CD14-positive monocyte (primary cell): Measurements from ENCODE around the gene CAMK1G. TPM values are rescaled to one million over a fixed set of nuclear protein-coding genes. Genes with fewer than 3 reads are reported as not detected.

Source experiments
- DNase-seq, 3 donors: peaks; one replicate each; pipeline ENCODE4 v3.0.0-alpha.2; 2011 to 2022
- H2AFZ ChIP-seq: 2 replicates; pipeline ENCODE4 v1.6.0; 2012; ENCODE audit warnings: mild to moderate bottlenecking, low read depth, low read length, inconsistent platforms; ENCODE audit not compliant: insufficient read depth, poor library complexity, severe bottlenecking
- H3K27ac ChIP-seq, 2 donors: 1 replicate in 1 of 2; 2 replicates in 1 of 2; pipeline ENCODE4 v1.5.1; 2012 to 2013; ENCODE audit warnings: low read length in 2 of 2, control low read depth in 1 of 2, inconsistent platforms in 1 of 2, low read depth in 1 of 2, mild to moderate bottlenecking in 1 of 2
- H3K27me3 ChIP-seq, 2 donors: one replicate each; pipeline versions ENCODE4 v1.6.0 to v1.6.1; 2011 to 2013; ENCODE audit warnings: low read length in 2 of 2; ENCODE audit not compliant: control insufficient read depth in 2 of 2, insufficient read depth in 2 of 2
- H3K36me3 ChIP-seq, 2 donors: replicated peaks in 1 of 2; 1 replicate in 1 of 2; 2 replicates in 1 of 2; pipeline versions ENCODE4 v1.5.1 to v1.6.1; 2012 to 2013; ENCODE audit warnings: low read length in 2 of 2, control low read depth in 1 of 2, inconsistent platforms in 1 of 2, mild to moderate bottlenecking in 1 of 2; ENCODE audit not compliant: insufficient read depth in 2 of 2, control insufficient read depth in 1 of 2
- H3K4me1 ChIP-seq, 2 donors: 1 replicate in 1 of 2; 2 replicates in 1 of 2; pipeline versions ENCODE4 v1.5.1 to v1.6.1; 2012 to 2013; ENCODE audit warnings: low read length in 2 of 2, control low read depth in 1 of 2, inconsistent platforms in 1 of 2, mild to moderate bottlenecking in 1 of 2, moderate library complexity in 1 of 2; ENCODE audit not compliant: insufficient read depth in 2 of 2, control insufficient read depth in 1 of 2
- H3K4me2 ChIP-seq: replicated peaks from 2 replicates; pipeline ENCODE3; 2012; ENCODE audit warnings: low read length, moderate library complexity, mild to moderate bottlenecking; ENCODE audit not compliant: poor library complexity, severe bottlenecking; ENCODE audit errors: extremely low read depth
- H3K4me3 ChIP-seq, 3 experiments: fragments of 200-600 bp in 1 of 3; sonication (generic) in 1 of 3; replicated peaks in 1 of 3; 1 replicate in 2 of 3; 2 replicates in 1 of 3; pipeline ENCODE4 v1.5.1; 2011 to 2013; ENCODE audit warnings: low read length in 3 of 3, mild to moderate bottlenecking in 3 of 3, control low read depth in 2 of 3, low read depth in 2 of 3, inconsistent platforms in 1 of 3, moderate library complexity in 1 of 3
- H3K79me2 ChIP-seq: 2 replicates; pipeline ENCODE4 v1.6.0; 2012; ENCODE audit warnings: mild to moderate bottlenecking, control low read depth, inconsistent platforms, low read length, moderate library complexity; ENCODE audit not compliant: insufficient read depth
- H3K9ac ChIP-seq: 2 replicates; pipeline ENCODE4 v1.6.0; 2017; ENCODE audit warnings: low read length, mild to moderate bottlenecking; ENCODE audit not compliant: insufficient read depth, poor library complexity, severe bottlenecking
- H3K9me3 ChIP-seq, 2 donors: replicated peaks in 1 of 2; 1 replicate in 1 of 2; 2 replicates in 1 of 2; pipeline versions ENCODE4 v1.5.1 to v1.6.1; 2012 to 2013; ENCODE audit warnings: low read length in 2 of 2, control low read depth in 1 of 2; ENCODE audit not compliant: control insufficient read depth in 1 of 2, insufficient read depth in 1 of 2
- H4K20me1 ChIP-seq: 2 replicates; pipeline ENCODE4 v1.6.0; 2012; ENCODE audit warnings: mild to moderate bottlenecking, low read length, control low read depth, moderate library complexity; ENCODE audit not compliant: insufficient read depth
- H3K27ac Mint-ChIP-seq, 7 donors: one replicate each; pipeline ENCODE4 v1.8.0; 2020; ENCODE audit warnings: mild to moderate bottlenecking in 7 of 7, mixed read lengths in 7 of 7, moderate library complexity in 6 of 7, inconsistent platforms in 2 of 7
- H3K27me3 Mint-ChIP-seq, 3 donors: one replicate each; pipeline ENCODE4 v1.8.0; 2021 to 2022; ENCODE audit warnings: low read depth in 3 of 3, mild to moderate bottlenecking in 3 of 3, mixed read lengths in 3 of 3, moderate library complexity in 3 of 3, inconsistent platforms in 1 of 3
- H3K36me3 Mint-ChIP-seq, 2 donors: one replicate each; pipeline ENCODE4 v1.8.0; 2020; ENCODE audit warnings: mixed read lengths in 2 of 2, inconsistent platforms in 1 of 2, mild to moderate bottlenecking in 1 of 2
- H3K4me1 Mint-ChIP-seq: one replicate; pipeline ENCODE4 v1.8.0; 2020; ENCODE audit warnings: mild to moderate bottlenecking, mixed read lengths
- H3K4me3 Mint-ChIP-seq, 2 donors: one replicate each; pipeline ENCODE4 v1.8.0; 2020; ENCODE audit warnings: mild to moderate bottlenecking in 2 of 2, mixed read lengths in 2 of 2, moderate library complexity in 1 of 2
- H3K9me3 Mint-ChIP-seq, 7 donors: one replicate each; pipeline ENCODE4 v1.8.0; 2020 to 2022; ENCODE audit warnings: mixed read lengths in 7 of 7, mild to moderate bottlenecking in 6 of 7, moderate library complexity in 6 of 7, inconsistent platforms in 2 of 7
- WGBS: methylation state at CpG from one replicate; pipeline ENCODE4 v1.1.5; 2013; ENCODE audit warnings: missing lambda C conversion rate; ENCODE audit not compliant: insufficient coverage; 5-methylcytosine and 5-hydroxymethylcytosine counted together
- intact Hi-C, 2 donors: fragments of 100-400 bp; cut with micrococcal nuclease; formaldehyde crosslinking; loops; one replicate each; pipeline versions ENCODE4 v1.15.0 to v1.15.1; 2023
- polyA plus RNA-seq, 3 donors: library from polyadenylated mRNA; depleted of rRNA in 1 of 3; unstranded in 2 of 3; stranded (reverse) in 1 of 3; fragments of 300-500 nt in 2 of 3; fragments of >200 nt in 1 of 3; fragmentation: Illumina TruSeq in 2 of 3; gene quantifications; 1 replicate in 2 of 3; 2 replicates in 1 of 3; pipeline ENCODE4 v1.2.3, GENCODE V29; 2012 to 2021
- TF ChIP-seq, protein P1 (sequence below): fragments of 200-600 bp; IDR thresholded peaks from one replicate; pipeline ENCODE4 v1.8.0; 2022; ENCODE audit warnings: antibody characterized with exemption, mild to moderate bottlenecking

Gene CAMK1G
- polyA plus RNA-seq, 3 donors, result not detected

GRCh38 chr1:209580577-209580976 is 2.9 kb upstream of the CAMK1G start:
- WGBS, result no CpG with 5 or more reads among the region's 2 CpGs
- no peak overlapping the region for H3K27ac ChIP-seq
- H3K27ac Mint-ChIP-seq, result no peak overlapping the region
- intact Hi-C loops, result no loop called here
- no peaks in the 10 kb centered on the region for H3K36me3 Mint-ChIP-seq
- no peak overlapping the region for H3K9ac ChIP-seq
- no peaks in the 10 kb centered on the region for H3K9me3 Mint-ChIP-seq
- no peak overlapping the region for H3K4me3 Mint-ChIP-seq
- peaks cover 1% of the 10 kb centered on the region for H3K4me1 Mint-ChIP-seq
- no peaks in the 10 kb centered on the region for H3K79me2 ChIP-seq
- H2AFZ ChIP-seq, result no peak overlapping the region
- H3K9me3 ChIP-seq, result no peaks in the 10 kb centered on the region
- H4K20me1 ChIP-seq, result no peaks in the 10 kb centered on the region
- TF ChIP-seq, protein P1, sequence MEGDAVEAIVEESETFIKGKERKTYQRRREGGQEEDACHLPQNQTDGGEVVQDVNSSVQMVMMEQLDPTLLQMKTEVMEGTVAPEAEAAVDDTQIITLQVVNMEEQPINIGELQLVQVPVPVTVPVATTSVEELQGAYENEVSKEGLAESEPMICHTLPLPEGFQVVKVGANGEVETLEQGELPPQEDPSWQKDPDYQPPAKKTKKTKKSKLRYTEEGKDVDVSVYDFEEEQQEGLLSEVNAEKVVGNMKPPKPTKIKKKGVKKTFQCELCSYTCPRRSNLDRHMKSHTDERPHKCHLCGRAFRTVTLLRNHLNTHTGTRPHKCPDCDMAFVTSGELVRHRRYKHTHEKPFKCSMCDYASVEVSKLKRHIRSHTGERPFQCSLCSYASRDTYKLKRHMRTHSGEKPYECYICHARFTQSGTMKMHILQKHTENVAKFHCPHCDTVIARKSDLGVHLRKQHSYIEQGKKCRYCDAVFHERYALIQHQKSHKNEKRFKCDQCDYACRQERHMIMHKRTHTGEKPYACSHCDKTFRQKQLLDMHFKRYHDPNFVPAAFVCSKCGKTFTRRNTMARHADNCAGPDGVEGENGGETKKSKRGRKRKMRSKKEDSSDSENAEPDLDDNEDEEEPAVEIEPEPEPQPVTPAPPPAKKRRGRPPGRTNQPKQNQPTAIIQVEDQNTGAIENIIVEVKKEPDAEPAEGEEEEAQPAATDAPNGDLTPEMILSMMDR, result no peak
- no peak overlapping the region for H3K4me2 ChIP-seq
- H3K27me3 Mint-ChIP-seq, result peaks cover 2 to 14% (median 4%) of the 10 kb centered on the region in 3 donors
- H3K4me3 ChIP-seq, result no peak overlapping the region
- H3K36me3 ChIP-seq, result no peaks in the 10 kb centered on the region
- DNase-seq, result no peak
- H3K4me1 ChIP-seq, result no peaks in the 10 kb centered on the region
- H3K27me3 ChIP-seq, result peaks cover 32 to 46% of the 10 kb centered on the region in 2 donors

GRCh38 chr1:209584231-209584672 is 738 bp downstream of the CAMK1G start:
- Histone ChIP-seq H3K27me3 (peaks cover 39 to 51% of the 10 kb centered on the region in 2 donors), H3K9ac (no peak overlapping the region)
- peaks cover 3 to 19% (median 6%) of the 10 kb centered on the region in 3 donors for H3K27me3 Mint-ChIP-seq

More at GRCh38 chr1:209584231-209584672, 738 bp downstream of the CAMK1G start:
- Histone ChIP-seq H3K4me1 (no peaks in the 10 kb centered on the region), H3K36me3 (no peaks in the 10 kb centered on the region), H3K4me3 (no peak overlapping the region), H2AFZ (no peak overlapping the region), H3K27ac (no peak overlapping the region), H3K9me3 (no peaks in the 10 kb centered on the region), H4K20me1 (no peaks in the 10 kb centered on the region), H3K79me2 (no peaks in the 10 kb centered on the region), H3K4me2 (no peak overlapping the region)
- TF ChIP-seq, protein P1, result no peak
- no peak overlapping the region for H3K4me3 Mint-ChIP-seq
- DNase-seq, result no peak
- no peak overlapping the region for H3K27ac Mint-ChIP-seq
- H3K9me3 Mint-ChIP-seq, result peaks cover 0 to 2% (median 0%) of the 10 kb centered on the region in 7 donors
- WGBS, result 57% methylated on average over 11 of the region's 13 CpGs
- intact Hi-C loops, result no loop called here
- H3K4me1 Mint-ChIP-seq, result peaks cover 5% of the 10 kb centered on the region
- no peaks in the 10 kb centered on the region for H3K36me3 Mint-ChIP-seq
